ENCODE data around the gene RGP1.

RGP1 gene

GRCh38 chr9:35778496-35778895 is 29.4 kb downstream of the RGP1 start:
- no peak overlapping the region for H2BK15ac ChIP-seq (replicated peaks; ENCODE audit: low read depth)
- H3K4ac ChIP-seq (ENCODE audit: low read depth, low read length): no peak overlapping the region
- no peak overlapping the region for H2BK120ac ChIP-seq (ENCODE audit: low read depth, low read length)
- no peak overlapping the region for H3K23ac ChIP-seq (ENCODE audit: low read length)
- no peak overlapping the region for H3K18ac ChIP-seq (ENCODE audit: low read length)
- no peak overlapping the region for H3K4me2 ChIP-seq (ENCODE audit: low read length)
- H3K36me3 ChIP-seq (ENCODE audit: control insufficient read depth, insufficient read depth, low read length): no peaks in the 10 kb centered on the region
- no peak overlapping the region for H2BK5ac ChIP-seq (ENCODE audit: low read length)
- H3K4me1 ChIP-seq (ENCODE audit: control insufficient read depth, low read depth, low read length): peaks cover 3% of the 10 kb centered on the region
- WGBS (ENCODE audit: extremely low coverage, insufficient coverage, low lambda C conversion rate): no CpG with 5 or more reads among the region's 3 CpGs
- no peak overlapping the region for H3K27ac ChIP-seq (ENCODE audit: low read depth, low read length)
- no peak overlapping the region for H4K8ac ChIP-seq (ENCODE audit: low read depth, low read length)
- H3K27me3 ChIP-seq (ENCODE audit: insufficient read depth, low read length, poor library complexity): no peaks in the 10 kb centered on the region
- H3K56ac ChIP-seq (ENCODE audit: low read length): no peak overlapping the region
- DNase-seq: no peak
- no peak overlapping the region for H4K5ac ChIP-seq (ENCODE audit: low read length)
- no peaks in the 10 kb centered on the region for H3K79me2 ChIP-seq (ENCODE audit: control insufficient read depth, insufficient read depth, low read length)
- H2AK5ac ChIP-seq (ENCODE audit: low read length): no peak overlapping the region
- H3K9ac ChIP-seq (ENCODE audit: low read length): no peak overlapping the region
- H3K4me3 ChIP-seq (ENCODE audit: low read length): no peak overlapping the region
- no peaks in the 10 kb centered on the region for H3K79me1 ChIP-seq (ENCODE audit: low read length)

DNA sequence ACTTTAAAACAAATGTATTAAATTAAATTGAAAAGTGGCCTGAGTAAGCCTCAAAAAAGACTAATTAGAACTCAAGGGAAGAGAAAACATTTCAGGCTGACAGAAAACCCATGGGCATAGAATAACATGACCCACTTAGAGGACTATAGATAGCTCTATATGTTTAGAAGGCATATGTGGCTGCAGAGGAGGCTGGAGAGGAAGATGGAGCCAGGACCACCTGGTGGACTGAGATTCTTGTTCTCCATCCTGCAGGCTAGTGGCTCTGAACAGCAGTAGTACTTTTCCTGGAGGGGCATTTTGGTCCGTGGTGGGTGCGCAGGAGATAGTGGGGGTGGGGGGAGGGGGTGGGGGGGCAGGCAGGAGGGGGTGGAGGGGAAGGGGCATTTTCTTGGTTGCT is 32.0 kb downstream of the RGP1 start:
- Histone ChIP-seq H2AK5ac (ENCODE audit: low read length) (no peak overlapping the region), H3K4me1 (ENCODE audit: control insufficient read depth, low read depth, low read length) (no peaks in the 10 kb centered on the region), H3K56ac (ENCODE audit: low read length) (no peak overlapping the region), H3K27ac (ENCODE audit: low read depth, low read length) (no peak overlapping the region), H3K27me3 (ENCODE audit: insufficient read depth, low read length, poor library complexity) (no peaks in the 10 kb centered on the region), H3K9ac (ENCODE audit: low read length) (no peak overlapping the region), H2BK15ac (replicated peaks; ENCODE audit: low read depth) (no peak overlapping the region), H3K4me2 (ENCODE audit: low read length) (no peak overlapping the region), H2BK5ac (ENCODE audit: low read length) (no peak overlapping the region), H3K18ac (ENCODE audit: low read length) (no peak overlapping the region), H4K5ac (ENCODE audit: low read length) (no peak overlapping the region), H3K4ac (ENCODE audit: low read depth, low read length) (no peak overlapping the region), H3K23ac (ENCODE audit: low read length) (no peak overlapping the region), H4K8ac (ENCODE audit: low read depth, low read length) (no peak overlapping the region), H3K79me1 (ENCODE audit: low read length) (no peaks in the 10 kb centered on the region), H3K36me3 (ENCODE audit: control insufficient read depth, insufficient read depth, low read length) (no peaks in the 10 kb centered on the region), H3K79me2 (ENCODE audit: control insufficient read depth, insufficient read depth, low read length) (no peaks in the 10 kb centered on the region), H3K4me3 (ENCODE audit: low read length) (no peak overlapping the region), H2BK120ac (ENCODE audit: low read depth, low read length) (no peak overlapping the region)
- no peak for DNase-seq
- no CpG with 5 or more reads among the region's 2 CpGs for WGBS (ENCODE audit: extremely low coverage, insufficient coverage, low lambda C conversion rate)

- Histone ChIP-seq H4K8ac (ENCODE audit: low read depth, low read length) (no peak overlapping the region), H3K4me2 (ENCODE audit: low read length) (no peak overlapping the region), H3K36me3 (ENCODE audit: control insufficient read depth, insufficient read depth, low read length) (no peaks in the 10 kb centered on the region), H3K4me1 (ENCODE audit: control insufficient read depth, low read depth, low read length) (no peaks in the 10 kb centered on the region), H4K5ac (ENCODE audit: low read length) (no peak overlapping the region), H3K27me3 (ENCODE audit: insufficient read depth, low read length, poor library complexity) (no peaks in the 10 kb centered on the region), H2BK15ac (replicated peaks; ENCODE audit: low read depth) (no peak overlapping the region), H3K27ac (ENCODE audit: low read depth, low read length) (no peak overlapping the region), H3K56ac (ENCODE audit: low read length) (no peak overlapping the region), H3K4me3 (ENCODE audit: low read length) (no peak overlapping the region), H3K4ac (ENCODE audit: low read depth, low read length) (no peak overlapping the region), H2BK5ac (ENCODE audit: low read length) (no peak overlapping the region), H3K9ac (ENCODE audit: low read length) (no peak overlapping the region), H3K18ac (ENCODE audit: low read length) (no peak overlapping the region), H2AK5ac (ENCODE audit: low read length) (no peak overlapping the region), H3K79me1 (ENCODE audit: low read length) (no peaks in the 10 kb centered on the region), H3K79me2 (ENCODE audit: control insufficient read depth, insufficient read depth, low read length) (no peaks in the 10 kb centered on the region), H3K23ac (ENCODE audit: low read length) (no peak overlapping the region), H2BK120ac (ENCODE audit: low read depth, low read length) (no peak overlapping the region)
- DNase-seq: no peak
Observed at GRCh38 chr9:35783418-35783817, 34.3 kb downstream of the RGP1 start.

GRCh38 chr9:35789541-35789940 is 40.5 kb downstream of the RGP1 start:
- Histone ChIP-seq H3K79me1 (ENCODE audit: low read length) (peaks cover 5% of the 10 kb centered on the region), H3K56ac (ENCODE audit: low read length) (no peak overlapping the region), H2AK5ac (ENCODE audit: low read length) (no peak overlapping the region), H3K27ac (ENCODE audit: low read depth, low read length) (no peak overlapping the region), H3K79me2 (ENCODE audit: control insufficient read depth, insufficient read depth, low read length) (peaks cover 3% of the 10 kb centered on the region), H3K9ac (ENCODE audit: low read length) (no peak overlapping the region), H2BK5ac (ENCODE audit: low read length) (no peak overlapping the region), H3K36me3 (ENCODE audit: control insufficient read depth, insufficient read depth, low read length) (no peaks in the 10 kb centered on the region), H4K8ac (ENCODE audit: low read depth, low read length) (no peak overlapping the region), H3K23ac (ENCODE audit: low read length) (no peak overlapping the region), H3K4me2 (ENCODE audit: low read length) (no peak overlapping the region), H2BK120ac (ENCODE audit: low read depth, low read length) (no peak overlapping the region), H3K4ac (ENCODE audit: low read depth, low read length) (no peak overlapping the region), H3K4me1 (ENCODE audit: control insufficient read depth, low read depth, low read length) (peaks cover 2% of the 10 kb centered on the region), H3K27me3 (ENCODE audit: insufficient read depth, low read length, poor library complexity) (no peaks in the 10 kb centered on the region), H3K4me3 (ENCODE audit: low read length) (no peak overlapping the region), H4K5ac (ENCODE audit: low read length) (no peak overlapping the region), H2BK15ac (replicated peaks; ENCODE audit: low read depth) (no peak overlapping the region), H3K18ac (ENCODE audit: low read length) (no peak overlapping the region)
- no CpG with 5 or more reads among the region's 2 CpGs for WGBS (ENCODE audit: extremely low coverage, insufficient coverage, low lambda C conversion rate)
- DNase-seq: no peak

- Histone ChIP-seq H4K8ac (ENCODE audit: low read depth, low read length) (no peak overlapping the region), H3K4me2 (ENCODE audit: low read length) (no peak overlapping the region), H2BK5ac (ENCODE audit: low read length) (no peak overlapping the region), H3K56ac (ENCODE audit: low read length) (no peak overlapping the region), H3K4me3 (ENCODE audit: low read length) (no peak overlapping the region), H3K27ac (ENCODE audit: low read depth, low read length) (no peak overlapping the region), H3K36me3 (ENCODE audit: control insufficient read depth, insufficient read depth, low read length) (no peaks in the 10 kb centered on the region), H3K9ac (ENCODE audit: low read length) (no peak overlapping the region), H3K18ac (ENCODE audit: low read length) (no peak overlapping the region), H2BK120ac (ENCODE audit: low read depth, low read length) (no peak overlapping the region), H3K4ac (ENCODE audit: low read depth, low read length) (no peak overlapping the region), H3K79me1 (ENCODE audit: low read length) (peaks cover 5% of the 10 kb centered on the region), H2AK5ac (ENCODE audit: low read length) (no peak overlapping the region), H3K4me1 (ENCODE audit: control insufficient read depth, low read depth, low read length) (peaks cover 2% of the 10 kb centered on the region), H2BK15ac (replicated peaks; ENCODE audit: low read depth) (no peak overlapping the region), H3K27me3 (ENCODE audit: insufficient read depth, low read length, poor library complexity) (no peaks in the 10 kb centered on the region), H4K5ac (ENCODE audit: low read length) (no peak overlapping the region), H3K23ac (ENCODE audit: low read length) (no peak overlapping the region), H3K79me2 (ENCODE audit: control insufficient read depth, insufficient read depth, low read length) (peaks cover 3% of the 10 kb centered on the region)
- no peak for DNase-seq
- WGBS (ENCODE audit: extremely low coverage, insufficient coverage, low lambda C conversion rate): no CpG with 5 or more reads among the region's 4 CpGs
Observed at GRCh38 chr9:35790025-35790384, 40.9 kb downstream of the RGP1 start.

DNA sequence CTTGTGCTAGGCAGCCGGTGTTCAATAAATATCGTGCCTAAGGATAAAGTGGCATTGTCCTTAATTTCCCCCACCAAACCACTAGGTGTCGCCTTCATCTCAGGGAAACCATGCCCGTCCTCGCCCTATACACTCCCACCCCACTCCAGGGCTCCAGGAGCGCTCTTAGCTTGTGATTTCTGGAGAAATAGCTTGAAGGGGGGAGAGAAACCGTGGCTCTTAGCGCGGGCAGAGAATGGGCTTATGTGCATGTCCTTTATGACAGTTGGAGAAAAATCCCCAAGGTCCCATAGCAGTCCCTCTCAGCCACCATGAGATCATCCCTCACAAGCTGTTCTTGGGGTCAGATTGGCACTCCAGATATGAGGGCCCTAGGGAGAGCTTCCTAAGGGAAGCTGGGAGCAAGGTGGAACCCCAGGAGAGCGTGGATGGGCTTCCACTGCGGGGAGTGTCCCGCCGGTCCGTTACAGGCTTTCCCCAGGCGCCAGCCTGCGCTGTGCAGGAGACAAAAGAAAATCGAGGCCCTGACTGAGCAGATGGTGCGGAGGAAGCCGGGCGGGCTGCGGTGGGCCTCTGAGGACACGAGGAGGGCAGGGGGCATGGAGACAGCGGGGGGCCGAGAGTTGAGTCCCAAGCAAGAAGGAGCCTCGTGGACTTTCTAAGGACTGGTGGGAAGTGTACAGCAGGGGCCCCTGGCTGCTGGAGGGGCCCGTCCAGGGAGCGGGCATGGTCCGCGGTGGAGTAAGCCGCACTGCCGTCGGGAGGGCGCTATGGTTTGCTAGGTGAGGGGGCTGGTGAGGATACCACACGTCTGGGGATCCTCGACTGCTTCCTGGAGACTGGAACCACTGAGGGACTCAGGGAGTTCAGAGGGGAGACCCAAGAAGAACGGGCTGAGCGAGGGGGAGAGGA is 41.6 kb downstream of the RGP1 start:
- Histone ChIP-seq H3K27ac (ENCODE audit: low read depth, low read length) (no peak overlapping the region), H3K9ac (ENCODE audit: low read length) (peak overlapping the region; percentile 79), H3K4me2 (ENCODE audit: low read length) (peak overlapping the region; percentile 66), H2AK5ac (ENCODE audit: low read length) (no peak overlapping the region), H3K27me3 (ENCODE audit: insufficient read depth, low read length, poor library complexity) (no peaks in the 10 kb centered on the region), H2BK120ac (ENCODE audit: low read depth, low read length) (peak overlapping the region; percentile 11), H3K23ac (ENCODE audit: low read length) (no peak overlapping the region), H4K8ac (ENCODE audit: low read depth, low read length) (no peak overlapping the region), H3K4ac (ENCODE audit: low read depth, low read length) (peak overlapping the region; percentile 89), H3K56ac (ENCODE audit: low read length) (peak overlapping the region; percentile 95), H3K4me1 (ENCODE audit: control insufficient read depth, low read depth, low read length) (peaks cover 2% of the 10 kb centered on the region), H3K18ac (ENCODE audit: low read length) (peak overlapping the region; percentile 97), H4K5ac (ENCODE audit: low read length) (no peak overlapping the region), H2BK5ac (ENCODE audit: low read length) (no peak overlapping the region), H3K4me3 (ENCODE audit: low read length) (no peak overlapping the region), H3K79me2 (ENCODE audit: control insufficient read depth, insufficient read depth, low read length) (peaks cover 3% of the 10 kb centered on the region), H2BK15ac (replicated peaks; ENCODE audit: low read depth) (no peak overlapping the region), H3K36me3 (ENCODE audit: control insufficient read depth, insufficient read depth, low read length) (no peaks in the 10 kb centered on the region), H3K79me1 (ENCODE audit: low read length) (peaks cover 5% of the 10 kb centered on the region)
- DNase-seq: peak; percentile 91
- WGBS (ENCODE audit: extremely low coverage, insufficient coverage, low lambda C conversion rate): no CpG with 5 or more reads among the region's 37 CpGs
